ENCODE data around the gene TRAF3IP1. TPM values are rescaled to one million over a fixed set of nuclear protein-coding genes. Genes with fewer than 3 reads are reported as not detected.

The TRAF3IP1 gene
- total and polyA plus RNA-seq, 2 of the 13 experiments (the other 11 are each of a cell fraction or from before 2014, with no cell fraction given) = 4.1 to 12.9 TPM

DNA sequence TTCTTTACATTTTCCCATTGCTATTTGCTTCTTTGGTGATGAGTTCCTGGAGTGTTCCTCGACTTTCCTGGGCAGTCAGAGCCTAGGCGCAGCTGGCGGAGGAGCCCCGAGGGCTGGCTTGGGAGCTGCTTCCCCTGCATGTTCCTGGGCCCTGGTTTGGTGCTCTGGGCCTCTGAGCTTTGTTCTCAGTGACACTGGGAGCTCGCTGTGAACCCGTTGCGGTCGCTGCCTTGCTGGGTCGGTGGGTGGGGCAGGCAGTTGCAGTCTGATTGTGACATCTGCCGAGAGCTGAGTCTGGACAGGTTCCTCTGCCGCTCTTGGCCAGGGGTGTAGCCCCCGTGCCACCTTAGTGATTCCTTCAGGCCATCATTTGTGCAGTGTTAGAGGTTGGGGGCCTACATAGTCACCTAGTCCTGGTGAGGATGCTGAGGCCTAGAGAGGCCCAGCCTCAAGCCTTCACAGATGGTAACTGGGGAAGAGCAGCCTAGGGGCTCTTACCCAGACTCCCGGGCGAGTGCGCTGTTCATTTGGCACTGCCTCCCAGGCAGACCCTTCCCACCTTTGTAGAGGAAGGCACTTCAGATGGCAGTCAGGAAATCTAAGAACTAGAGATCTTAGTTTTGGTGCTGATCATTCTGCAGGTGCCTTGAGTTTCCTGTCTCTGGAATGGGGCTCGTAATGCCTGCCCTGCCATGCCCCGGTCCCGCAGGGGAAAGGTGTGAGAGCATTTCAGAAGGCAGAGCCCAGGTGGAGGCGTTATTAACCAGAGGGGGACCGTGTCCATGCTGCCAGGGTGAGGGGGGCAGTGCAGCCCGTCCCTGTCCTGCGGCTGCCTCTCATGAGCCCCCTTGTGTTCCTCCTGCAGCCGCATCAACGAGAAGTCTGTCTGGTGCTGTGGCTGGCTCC, 114.8 kb downstream of the TRAF3IP1 start (continued):
- TF ChIP-seq ZSCAN31 (CRISPR knock-in tag; IDR thresholded peaks at IDR 0.05; ENCODE audit: low read depth) (no peak), CCDC6 (CRISPR knock-in tag; IDR thresholded peaks at IDR 0.05) (no peak), ARID2 (CRISPR knock-in tag; IDR thresholded peaks at IDR 0.05; ENCODE audit: borderline replicate concordance) (no peak; the same call in 1 of the 2 replicates), ZNF256 (CRISPR knock-in tag; conservative IDR thresholded peaks at IDR 0.05) (no peak), THAP11 (CRISPR knock-in tag; IDR thresholded peaks at IDR 0.05) (no peak), RARA (CRISPR knock-in tag; IDR thresholded peaks at IDR 0.05) (peak; percentile 48; the same call in 1 of the 2 replicates), MBNL3 (CRISPR knock-in tag; conservative IDR thresholded peaks at IDR 0.05) (no peak), ZC3H13 (CRISPR knock-in tag; IDR thresholded peaks at IDR 0.05) (no peak), DNMT1 (CRISPR knock-in tag; IDR thresholded peaks at IDR 0.05) (no peak), CENPX (CRISPR knock-in tag; IDR thresholded peaks at IDR 0.05) (no peak), HNF4A (CRISPR knock-in tag; IDR thresholded peaks at IDR 0.05) (peak; percentile 75), PRMT3 (CRISPR knock-in tag; IDR thresholded peaks at IDR 0.05; ENCODE audit: borderline replicate concordance, low read depth) (no peak), ZNF781 (CRISPR knock-in tag; IDR thresholded peaks at IDR 0.05; ENCODE audit: borderline replicate concordance, not compliant biosample characterization) (no peak), ZFP36L1 (CRISPR knock-in tag; IDR thresholded peaks at IDR 0.05) (no peak), ZNF124 (CRISPR knock-in tag; IDR thresholded peaks at IDR 0.05) (no peak), ZNF598 (CRISPR knock-in tag; IDR thresholded peaks at IDR 0.05; ENCODE audit: borderline replicate concordance) (no peak)
- TF ChIP-seq, protein P1, sequence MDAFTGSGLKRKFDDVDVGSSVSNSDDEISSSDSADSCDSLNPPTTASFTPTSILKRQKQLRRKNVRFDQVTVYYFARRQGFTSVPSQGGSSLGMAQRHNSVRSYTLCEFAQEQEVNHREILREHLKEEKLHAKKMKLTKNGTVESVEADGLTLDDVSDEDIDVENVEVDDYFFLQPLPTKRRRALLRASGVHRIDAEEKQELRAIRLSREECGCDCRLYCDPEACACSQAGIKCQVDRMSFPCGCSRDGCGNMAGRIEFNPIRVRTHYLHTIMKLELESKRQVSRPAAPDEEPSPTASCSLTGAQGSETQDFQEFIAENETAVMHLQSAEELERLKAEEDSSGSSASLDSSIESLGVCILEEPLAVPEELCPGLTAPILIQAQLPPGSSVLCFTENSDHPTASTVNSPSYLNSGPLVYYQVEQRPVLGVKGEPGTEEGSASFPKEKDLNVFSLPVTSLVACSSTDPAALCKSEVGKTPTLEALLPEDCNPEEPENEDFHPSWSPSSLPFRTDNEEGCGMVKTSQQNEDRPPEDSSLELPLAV (CRISPR knock-in tag; conservative IDR thresholded peaks at IDR 0.05; ENCODE audit: low read depth) = no peak
- TF ChIP-seq, protein P2, sequence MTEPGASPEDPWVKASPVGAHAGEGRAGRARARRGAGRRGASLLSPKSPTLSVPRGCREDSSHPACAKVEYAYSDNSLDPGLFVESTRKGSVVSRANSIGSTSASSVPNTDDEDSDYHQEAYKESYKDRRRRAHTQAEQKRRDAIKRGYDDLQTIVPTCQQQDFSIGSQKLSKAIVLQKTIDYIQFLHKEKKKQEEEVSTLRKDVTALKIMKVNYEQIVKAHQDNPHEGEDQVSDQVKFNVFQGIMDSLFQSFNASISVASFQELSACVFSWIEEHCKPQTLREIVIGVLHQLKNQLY (CRISPR knock-in tag; IDR thresholded peaks at IDR 0.05) = no peak
- TF ChIP-seq, protein P3, sequence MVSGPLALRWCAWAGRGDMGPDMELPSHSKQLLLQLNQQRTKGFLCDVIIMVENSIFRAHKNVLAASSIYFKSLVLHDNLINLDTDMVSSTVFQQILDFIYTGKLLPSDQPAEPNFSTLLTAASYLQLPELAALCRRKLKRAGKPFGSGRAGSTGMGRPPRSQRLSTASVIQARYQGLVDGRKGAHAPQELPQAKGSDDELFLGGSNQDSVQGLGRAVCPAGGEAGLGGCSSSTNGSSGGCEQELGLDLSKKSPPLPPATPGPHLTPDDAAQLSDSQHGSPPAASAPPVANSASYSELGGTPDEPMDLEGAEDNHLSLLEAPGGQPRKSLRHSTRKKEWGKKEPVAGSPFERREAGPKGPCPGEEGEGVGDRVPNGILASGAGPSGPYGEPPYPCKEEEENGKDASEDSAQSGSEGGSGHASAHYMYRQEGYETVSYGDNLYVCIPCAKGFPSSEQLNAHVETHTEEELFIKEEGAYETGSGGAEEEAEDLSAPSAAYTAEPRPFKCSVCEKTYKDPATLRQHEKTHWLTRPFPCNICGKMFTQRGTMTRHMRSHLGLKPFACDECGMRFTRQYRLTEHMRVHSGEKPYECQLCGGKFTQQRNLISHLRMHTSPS (CRISPR knock-in tag; IDR thresholded peaks at IDR 0.05; ENCODE audit: low read depth) = peak; percentile 53; the same call in 1 of the 2 replicates
- TF ChIP-seq, protein P4, sequence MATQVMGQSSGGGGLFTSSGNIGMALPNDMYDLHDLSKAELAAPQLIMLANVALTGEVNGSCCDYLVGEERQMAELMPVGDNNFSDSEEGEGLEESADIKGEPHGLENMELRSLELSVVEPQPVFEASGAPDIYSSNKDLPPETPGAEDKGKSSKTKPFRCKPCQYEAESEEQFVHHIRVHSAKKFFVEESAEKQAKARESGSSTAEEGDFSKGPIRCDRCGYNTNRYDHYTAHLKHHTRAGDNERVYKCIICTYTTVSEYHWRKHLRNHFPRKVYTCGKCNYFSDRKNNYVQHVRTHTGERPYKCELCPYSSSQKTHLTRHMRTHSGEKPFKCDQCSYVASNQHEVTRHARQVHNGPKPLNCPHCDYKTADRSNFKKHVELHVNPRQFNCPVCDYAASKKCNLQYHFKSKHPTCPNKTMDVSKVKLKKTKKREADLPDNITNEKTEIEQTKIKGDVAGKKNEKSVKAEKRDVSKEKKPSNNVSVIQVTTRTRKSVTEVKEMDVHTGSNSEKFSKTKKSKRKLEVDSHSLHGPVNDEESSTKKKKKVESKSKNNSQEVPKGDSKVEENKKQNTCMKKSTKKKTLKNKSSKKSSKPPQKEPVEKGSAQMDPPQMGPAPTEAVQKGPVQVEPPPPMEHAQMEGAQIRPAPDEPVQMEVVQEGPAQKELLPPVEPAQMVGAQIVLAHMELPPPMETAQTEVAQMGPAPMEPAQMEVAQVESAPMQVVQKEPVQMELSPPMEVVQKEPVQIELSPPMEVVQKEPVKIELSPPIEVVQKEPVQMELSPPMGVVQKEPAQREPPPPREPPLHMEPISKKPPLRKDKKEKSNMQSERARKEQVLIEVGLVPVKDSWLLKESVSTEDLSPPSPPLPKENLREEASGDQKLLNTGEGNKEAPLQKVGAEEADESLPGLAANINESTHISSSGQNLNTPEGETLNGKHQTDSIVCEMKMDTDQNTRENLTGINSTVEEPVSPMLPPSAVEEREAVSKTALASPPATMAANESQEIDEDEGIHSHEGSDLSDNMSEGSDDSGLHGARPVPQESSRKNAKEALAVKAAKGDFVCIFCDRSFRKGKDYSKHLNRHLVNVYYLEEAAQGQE (IDR thresholded peaks at IDR 0.05; ENCODE audit: borderline replicate concordance in 1 of 2, low read depth in 1 of 2, low read length in 2 of 2) = no peak
